ENCODE data around the gene POLR2J.
A peak's percentile ranks its signal among the peaks of the same experiment; 100 is the strongest.
"Not testable (repeated sequence)": the region's sequence is repeated elsewhere in the genome, so short reads cannot be mapped to it uniquely, and the experiment has no call there.

The POLR2J gene

DNA sequence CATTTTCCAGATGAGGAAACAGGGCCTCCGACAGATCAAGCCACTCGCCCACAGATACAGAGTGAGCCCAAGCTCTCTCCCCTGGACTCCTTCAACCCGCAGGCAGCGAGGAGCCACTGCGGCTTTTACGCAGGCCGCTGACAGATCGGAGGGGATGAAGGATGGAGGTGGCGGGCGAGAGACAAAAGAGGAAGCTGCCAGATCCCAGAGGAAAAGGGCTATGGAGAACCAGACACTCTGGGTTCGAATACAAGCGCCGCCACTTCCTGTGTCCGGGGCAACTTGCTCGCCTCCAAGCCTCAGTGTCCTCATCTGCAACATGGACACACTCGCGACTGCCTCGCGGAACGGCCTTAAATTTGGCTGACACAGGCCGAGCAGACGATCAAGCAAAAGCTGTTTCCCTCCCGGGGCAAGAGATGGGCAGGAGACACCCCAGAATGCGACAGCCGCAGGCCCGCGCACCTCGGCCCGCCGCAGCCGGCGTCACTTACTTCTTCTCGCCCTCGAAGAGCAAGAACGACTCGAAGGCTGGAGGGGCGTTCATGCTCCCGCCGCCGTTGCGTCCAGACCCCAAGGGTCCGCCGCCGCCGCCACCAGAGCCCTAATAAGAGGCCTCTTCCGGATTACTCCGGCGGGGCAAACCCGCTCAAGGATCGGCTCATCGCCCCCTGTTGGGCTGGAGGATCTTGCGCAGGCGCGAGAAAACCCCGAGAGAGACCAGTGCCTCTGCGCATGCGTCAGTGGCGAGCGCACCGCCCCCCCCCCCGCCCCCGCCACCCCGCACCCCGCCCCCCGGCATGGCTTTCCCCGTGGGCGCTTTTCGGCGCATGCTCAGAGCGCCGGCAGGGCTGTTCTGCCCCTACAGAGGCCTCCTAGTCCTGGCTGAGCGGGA lies at the start of gene POLR2J:
Gene POLR2J (minus strand): TSS at position 609 of the 895 bp plus-strand sequence. CDS start 62 bp downstream, at position 547.
- DNase-seq, result peak; percentile 94

DNA sequence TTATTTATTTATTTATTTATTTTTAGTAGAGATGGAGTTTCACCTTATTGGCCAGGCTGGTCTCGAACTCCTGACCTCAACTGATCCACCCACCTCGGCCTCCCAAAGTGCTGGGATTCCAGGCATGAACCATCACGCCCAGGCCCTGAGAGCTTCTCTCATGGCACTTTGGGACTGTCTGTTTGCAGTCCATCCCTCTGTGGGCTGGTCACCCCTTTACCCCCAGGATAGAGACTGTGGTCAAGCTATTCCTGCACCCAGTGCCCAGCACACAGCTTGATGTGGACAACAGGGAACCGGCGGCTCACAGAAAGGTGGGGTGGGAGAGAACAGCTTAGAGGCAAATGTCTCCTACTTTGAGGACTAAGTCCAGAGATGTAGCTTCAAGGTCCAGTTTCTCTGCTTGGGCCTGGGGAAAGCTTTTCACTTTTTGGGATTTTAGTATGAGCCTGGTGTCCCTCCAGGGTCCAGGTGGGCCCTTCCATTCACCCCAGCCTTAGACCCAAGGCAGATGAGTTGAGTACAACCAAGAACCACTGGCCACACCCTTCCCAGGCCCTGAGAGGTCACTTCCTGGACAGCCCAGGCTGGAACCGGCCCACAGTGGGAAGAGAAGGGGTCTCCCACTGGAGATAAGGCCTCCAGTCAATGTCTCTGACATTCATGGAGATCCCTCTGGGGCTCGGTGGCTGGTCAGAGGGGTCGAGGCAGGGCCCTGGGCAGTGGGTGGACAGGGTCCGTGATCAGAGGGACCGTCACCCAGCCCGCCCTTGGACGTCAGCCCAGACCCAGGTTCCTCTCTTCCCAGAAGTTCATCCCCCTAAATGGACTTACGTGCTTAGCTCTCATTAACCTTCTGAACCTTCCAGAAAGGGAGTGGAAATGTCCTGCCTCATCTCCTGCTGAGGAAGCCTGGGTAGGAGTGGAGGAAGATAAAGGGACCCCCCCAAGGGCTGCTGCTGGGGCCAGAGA lies 49.4 kb upstream of the POLR2J start:
- not testable (repeated sequence) for DNase-seq

DNA sequence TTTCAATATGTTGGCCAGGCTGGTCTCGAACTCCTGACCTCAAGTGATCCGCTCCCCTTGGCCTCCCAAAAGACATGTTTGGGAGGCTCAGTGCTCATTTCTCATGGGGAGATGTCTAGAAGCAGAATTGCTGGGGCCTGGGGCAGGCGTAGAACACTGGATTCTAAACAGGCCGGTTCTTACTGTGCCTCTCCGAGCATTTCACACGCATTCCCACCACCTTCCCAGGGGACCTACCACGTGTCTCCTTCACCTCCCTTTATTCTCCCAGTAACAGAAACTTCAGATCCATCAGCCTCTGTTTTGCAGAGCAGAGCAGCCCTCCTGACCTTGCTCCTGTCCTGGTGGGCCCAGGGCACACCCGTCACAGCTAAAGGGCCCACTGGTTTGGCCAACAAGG lies 48.5 kb upstream of the POLR2J start:
- not testable (repeated sequence) for DNase-seq

DNA sequence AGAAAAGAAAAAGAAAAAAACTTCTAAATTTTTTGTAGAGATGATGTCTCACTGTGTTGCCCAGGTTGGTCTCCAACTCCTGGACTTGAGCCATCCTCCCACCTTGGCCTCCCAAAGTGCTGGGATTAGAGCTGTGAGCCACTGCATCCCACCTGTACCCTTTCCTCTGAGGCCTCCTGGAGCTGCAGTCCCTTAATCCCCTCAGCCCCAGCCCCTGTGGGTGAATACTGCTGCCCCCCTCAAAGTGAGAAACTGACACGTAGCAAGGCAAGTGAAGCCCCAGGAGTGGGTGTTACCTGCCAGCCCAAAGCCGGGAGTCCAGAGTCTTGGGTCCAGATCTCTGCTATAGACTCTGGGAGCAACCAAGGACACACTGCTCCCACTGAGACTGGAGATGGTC lies 46.1 kb upstream of the POLR2J start:
- DNase-seq, result not testable (repeated sequence)

DNA sequence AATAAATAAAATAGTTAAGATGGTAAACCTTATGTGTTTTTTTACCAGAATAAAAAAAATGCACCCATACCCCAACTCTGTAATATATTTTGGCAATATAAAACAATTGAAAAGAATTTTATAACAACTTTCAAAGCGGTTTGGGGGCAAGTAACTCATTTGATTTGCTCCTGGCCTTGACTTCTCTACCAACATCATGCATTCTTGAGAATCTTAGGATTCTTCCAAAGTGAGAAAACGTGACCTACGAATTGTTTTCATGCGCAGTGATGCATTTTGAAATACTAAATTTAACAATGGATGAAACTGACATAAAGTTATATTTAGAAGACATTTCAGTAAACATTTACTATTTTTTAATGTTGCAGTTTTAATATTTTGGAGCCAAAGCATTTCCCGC lies 42.1 kb upstream of the POLR2J start:
- not testable (repeated sequence) for DNase-seq

DNA sequence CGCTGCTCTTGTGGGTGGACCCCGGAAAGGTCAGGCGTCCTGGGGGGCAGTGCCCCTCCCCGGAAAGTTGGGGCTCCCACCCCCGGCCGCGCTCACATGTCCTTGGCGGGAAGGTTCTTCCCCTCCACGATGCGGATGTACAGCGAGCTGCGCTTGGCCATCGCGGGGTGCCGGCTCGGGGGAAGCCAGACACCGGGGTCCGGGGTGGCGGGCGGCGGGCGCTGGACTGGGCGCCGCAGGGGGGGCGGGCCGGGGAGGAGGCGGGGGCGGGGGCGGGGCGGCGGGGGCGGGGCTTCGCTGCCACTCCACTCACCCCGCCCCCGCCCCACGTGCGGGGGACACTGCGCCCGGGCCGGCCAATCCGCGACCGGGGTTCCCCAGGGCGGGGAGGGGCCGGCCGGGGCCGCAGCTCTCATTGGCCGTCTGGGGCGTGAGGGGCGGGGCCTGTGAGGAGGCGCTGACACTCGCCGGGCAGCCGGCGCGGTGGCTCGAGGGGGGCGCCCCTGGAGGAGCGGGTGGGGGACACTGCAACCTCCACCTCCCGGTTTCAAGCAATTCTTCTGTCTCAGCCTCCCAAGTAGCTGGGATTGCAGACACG lies 38.9 kb upstream of the POLR2J start, which contains the start of gene RASA4B:
Gene RASA4B (minus strand): TSS at position 228 of the 598 bp plus-strand sequence. CDS start 67 bp downstream, at position 161.
- not testable (repeated sequence) for DNase-seq

DNA sequence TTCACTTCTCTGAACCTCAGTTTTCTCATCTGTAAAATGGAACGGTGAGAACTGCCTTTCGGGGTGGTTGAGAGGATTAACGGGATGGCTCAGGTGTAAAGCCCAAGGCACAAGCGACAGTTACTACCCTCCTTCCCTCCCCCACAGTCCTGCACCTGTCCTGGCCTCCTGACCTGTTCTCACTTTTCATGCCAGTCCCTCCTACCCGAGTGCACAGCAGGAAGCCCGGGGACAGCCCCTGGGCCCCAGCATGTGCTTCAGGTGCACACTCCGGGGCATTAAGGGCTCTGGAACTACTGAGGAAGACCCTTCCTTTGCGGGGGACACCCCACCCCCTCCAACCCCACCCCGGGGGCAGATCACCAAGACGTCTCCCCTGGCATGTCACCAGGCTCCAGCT lies 38.2 kb upstream of the POLR2J start:
- DNase-seq, result not testable (repeated sequence)

DNA sequence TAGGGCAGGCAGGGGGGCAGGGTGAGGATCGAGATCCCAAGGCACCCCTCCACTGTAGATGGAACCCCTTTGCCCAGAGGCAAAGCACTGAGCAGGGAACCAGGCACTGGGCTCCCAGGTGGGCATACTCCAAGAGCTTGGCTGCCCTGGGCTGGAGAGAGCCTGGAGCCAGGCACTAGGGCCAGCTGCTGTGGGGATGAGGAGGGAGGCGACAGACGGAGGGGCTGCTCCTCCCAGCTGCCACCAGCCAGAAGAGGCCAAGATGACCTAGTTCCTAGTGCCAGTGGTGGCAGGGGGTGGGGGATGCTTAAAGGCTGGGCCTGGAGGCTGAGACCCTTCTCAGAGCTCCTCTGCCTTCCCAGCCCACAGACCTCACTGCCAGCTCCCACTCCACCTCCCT lies 37.2 kb upstream of the POLR2J start:
- not testable (repeated sequence) for DNase-seq

DNA sequence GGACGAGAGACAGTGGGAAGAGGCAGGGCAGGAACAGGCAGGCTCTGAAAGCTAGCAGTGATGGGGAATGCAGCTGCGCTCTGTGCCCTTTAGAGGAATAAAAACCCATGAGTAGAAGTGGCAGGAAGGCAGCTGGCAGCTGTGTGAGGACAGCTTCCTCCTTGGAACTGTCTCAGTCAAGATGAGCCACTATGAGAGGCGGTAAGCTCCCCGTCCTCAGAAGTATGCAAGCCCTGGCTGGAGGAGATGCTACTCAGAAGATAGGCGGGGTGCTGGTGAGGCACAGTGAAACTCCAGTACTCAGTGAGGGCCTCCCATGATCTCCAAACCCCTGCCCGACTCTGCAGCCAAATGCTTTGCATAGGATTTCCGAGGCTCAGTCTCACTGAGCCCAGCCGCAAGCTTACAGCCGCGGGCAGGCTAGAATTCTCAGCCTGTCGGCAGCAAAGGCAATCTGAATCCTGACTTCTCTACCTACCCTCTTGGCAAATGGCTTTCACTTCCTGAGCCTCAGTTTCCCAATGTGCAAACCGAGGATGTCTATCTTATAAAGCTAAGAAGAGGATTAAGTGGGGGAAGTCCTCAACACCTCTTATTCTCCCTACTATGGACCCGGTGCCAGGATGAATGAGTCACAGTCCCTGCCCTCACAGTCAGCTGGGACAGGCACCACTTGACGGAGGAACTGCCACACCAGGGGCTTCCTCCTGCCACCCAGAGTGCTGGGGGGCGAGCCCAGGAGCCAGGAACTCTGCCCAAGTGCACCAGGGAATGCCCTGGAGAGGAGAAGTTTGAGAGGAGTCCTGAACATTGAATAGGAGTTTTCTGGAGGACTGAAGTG lies 36.4 kb upstream of the POLR2J start:
- not testable (repeated sequence) for DNase-seq

DNA sequence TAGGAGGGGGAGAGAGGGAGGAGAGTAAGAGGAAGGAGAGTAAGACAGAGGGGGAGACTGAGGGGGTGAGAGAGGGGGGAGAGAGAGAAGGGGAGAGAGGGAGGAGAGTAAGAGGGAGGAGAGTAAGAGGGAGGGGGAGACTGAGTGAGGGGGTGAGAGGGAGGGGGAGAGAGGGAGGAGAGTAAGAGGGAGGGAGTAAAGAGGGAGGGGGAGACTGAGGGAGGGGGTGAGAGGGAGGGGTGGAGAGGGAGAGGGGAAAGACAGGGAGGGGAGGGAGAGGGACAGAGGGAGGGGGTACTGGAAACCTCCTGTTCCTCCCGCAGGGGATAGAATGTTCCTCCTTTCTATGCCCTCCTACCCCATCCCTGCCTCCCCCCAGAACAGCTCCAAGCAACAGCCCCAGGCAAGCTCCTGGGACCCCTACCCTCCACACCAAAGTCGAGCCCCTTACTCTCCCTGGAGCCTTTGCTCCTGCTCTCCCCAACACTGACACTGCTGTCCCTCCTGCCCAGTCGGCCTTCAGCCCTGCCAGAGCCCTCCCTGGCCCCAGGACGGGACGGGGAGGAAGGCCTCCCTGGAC lies 34.0 kb upstream of the POLR2J start:
- DNase-seq, result not testable (repeated sequence)

DNA sequence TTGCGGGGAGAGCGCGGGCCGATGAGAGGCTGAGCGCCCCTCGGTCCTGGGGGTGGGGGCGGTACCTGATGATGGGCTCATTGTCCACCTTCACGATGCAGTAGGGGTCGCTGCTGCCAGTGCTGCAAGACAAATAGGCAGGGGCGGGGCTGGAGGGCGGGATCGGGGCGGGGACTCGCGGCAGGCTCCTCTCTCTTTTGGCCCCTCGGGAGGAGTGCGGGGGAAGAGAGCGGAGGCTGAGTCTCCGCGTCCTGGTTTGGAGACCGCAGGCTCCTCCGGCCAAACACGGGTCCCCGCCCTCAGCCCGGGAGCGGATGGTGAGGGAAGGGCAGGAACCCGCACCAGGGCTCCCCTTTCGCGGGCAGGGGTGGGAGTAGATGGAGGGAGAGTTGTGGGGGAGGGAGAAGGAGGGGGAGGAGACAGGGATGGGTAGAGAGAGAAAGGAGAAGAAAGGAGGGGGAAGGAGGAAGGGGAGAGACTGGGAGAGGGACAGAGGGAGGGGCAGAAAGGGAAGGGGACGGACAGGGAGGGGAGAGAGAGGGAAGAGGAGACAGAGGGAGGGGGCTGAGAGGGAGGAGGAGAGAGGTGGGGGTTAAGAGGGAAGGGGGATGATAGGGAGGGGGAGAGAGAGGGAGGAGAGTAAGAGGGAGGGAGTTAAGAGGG lies 33.3 kb upstream of the POLR2J start:
- DNase-seq, result not testable (repeated sequence)

DNA sequence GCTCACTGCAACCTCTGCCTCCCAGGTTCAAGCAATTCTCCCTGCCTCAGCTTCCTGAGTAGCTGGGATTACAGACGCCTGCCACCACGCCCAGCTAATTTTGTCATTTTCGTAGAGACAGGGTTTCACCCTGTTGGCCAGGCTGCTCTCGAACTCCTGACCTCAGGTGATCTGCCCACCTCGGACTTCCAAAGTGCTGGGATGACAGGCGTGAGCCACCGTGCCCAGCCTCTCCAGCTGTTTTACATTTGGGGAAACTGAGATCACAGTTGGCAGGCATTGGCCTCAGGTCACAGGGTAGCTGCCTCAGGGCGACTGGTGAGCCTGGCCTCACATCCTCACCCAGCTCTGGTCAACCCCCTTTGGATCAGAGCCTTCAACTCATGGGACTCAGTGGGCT lies 31.9 kb upstream of the POLR2J start:
- DNase-seq, result not testable (repeated sequence)

DNA sequence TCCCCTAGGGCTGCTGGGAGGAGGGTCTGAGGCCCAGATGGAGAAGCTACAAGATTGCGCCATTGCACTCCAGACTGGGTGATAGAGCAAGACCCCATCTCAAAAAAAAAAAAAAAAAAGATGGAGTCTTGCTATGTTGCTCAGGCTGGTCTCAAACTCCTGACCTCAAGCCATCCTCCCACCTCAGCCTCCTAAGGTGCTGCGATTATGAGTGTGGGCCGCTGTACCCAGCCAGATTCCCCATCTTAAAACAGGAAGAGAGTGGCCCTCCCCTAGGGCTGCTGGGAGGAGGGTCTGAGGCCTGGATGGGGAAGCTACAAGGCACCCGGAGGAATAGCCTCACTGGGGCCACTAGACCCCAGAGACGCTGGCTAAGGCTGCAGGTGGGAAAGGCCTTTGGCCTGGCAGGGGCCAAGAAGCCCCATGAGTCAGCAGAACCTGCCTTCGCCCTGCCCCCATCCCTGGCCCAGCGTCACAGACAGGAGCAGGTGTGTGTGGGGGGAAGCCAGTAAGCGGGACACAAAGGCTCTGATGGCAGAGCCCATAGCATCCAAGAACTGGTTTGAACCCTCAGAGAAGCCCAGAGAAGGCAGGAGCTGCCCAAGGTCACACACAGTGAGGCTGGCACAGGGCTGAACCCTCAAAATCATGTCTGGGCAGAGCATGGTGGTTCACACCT lies 28.8 kb upstream of the POLR2J start:
- not testable (repeated sequence) for DNase-seq

DNA sequence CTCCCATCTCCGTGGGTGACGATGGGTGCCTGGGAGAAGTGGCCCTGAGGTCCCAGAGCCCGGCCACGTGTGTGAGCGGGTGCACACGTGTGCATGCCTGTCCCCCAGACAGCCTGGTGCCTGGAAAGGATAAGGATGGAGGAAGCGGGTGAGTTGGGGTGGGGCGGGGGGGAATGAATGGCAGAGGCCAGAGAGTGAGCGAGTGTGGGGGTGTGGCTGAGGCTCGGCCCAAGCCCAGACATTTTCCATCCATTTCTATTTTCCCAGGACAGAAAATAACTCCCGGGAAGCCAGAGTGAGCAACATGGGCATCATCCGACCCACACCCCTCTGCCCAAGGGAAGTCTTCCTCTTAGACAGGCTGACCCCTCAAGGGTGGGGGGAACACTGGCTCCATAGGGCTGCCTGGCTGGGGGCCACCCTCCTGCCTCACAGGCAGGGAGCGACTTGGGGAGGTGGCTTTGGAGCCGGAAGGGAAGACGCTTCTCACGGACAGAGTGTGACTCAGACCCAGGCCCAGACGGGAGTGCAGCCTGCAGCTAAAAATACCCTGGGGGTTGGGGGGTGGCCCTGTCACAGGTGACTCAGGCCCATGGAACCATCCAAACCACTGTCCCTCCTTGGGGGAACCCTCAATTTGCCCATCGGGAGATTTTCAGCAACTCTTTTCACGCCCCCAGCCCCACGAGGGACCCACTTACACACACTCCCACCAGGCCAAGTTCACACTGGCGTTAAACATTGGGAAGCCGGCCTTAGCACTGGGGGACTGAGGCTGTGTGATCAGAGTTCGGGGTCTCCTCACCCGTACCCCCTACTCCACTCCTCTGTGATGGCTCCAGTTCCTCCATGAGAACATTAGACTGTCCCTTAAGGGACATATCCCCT lies 26.8 kb upstream of the POLR2J start:
- not testable (repeated sequence) for DNase-seq

DNA sequence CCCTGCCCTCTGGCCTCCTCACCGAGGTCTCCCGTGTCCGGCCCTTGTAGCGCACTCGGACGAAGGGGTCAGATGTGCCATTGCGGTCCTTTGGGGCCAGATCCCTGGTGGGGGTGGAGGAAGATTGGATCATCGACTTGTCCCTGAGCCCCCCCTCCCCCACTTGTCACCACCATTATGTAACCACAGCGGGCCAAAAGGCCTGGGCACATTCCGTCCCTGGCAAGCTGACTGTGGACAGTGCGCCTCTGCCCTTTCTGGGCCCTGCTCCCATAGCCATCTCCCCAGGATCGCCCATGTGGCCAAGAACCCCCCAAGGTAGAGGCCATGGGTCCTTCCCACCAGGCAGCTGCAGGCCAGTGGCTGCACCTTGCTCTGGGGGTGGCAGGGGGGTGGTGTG lies 24.4 kb upstream of the POLR2J start:
- DNase-seq, result not testable (repeated sequence)

DNA sequence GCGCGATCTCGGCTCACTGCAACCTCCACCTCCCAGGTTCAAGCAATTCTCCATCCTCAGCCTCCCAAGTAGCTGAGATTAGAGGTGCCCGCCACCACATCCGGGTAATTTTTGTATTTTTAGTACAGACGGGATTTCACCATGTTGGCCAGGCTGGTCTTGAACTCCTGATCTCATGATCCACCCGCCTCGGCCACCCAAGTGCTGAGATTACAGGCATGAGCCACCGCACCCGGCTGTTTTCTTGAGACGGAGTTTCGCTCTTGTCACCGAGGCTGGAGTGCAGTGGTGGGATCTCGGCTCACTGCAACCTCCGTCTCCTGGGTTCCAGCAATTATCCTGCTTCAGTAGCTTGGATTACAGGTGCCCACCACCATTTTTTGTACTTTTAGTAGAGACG lies 19.6 kb upstream of the POLR2J start:
- DNase-seq, result not testable (repeated sequence)

DNA sequence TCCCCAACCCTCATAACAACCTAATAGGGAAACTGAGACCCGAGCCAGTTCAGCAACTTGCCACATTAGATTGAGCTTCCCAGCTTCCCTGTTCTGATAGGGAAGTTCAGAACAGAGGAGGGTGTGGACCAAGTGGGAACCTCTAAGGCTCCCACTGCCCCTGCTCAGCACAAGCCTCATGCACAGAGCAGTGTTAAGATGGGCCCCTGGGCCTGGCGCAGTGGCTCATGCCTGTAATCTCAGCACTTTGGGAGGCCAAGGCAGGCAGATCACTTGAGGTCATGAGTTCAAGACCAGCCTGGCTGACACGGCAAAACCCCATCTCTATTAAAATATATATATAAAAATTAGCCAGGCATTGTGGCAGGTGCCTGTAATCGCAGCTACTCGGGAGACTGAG lies 18.6 kb upstream of the POLR2J start:
- DNase-seq, result not testable (repeated sequence)

DNA sequence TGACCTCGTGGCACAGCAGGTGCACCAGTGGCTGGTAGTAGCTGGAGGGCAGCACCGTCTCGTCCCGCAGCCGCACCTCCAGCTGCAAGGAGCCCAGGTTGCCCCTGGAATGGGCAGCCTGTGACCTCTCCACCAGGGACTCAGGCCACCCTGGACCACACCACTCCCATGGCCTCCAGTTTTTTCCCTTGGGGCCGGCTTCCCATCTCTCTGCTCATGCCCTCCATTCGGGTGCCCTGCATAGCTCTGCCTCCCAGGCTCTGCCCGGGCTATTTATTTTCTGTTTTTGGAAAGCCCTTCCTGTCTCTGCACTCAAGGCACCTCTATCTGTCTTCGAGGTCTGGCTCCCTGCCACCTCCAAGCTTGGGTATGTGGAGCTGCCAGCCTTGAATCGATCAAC lies 18.1 kb upstream of the POLR2J start:
- not testable (repeated sequence) for DNase-seq
